ENCODE measurements around the gene GABPB1. TPM values are rescaled to one million over a fixed set of nuclear protein-coding genes. Genes with fewer than 3 reads are reported as not detected.

Gene GABPB1
- polyA plus RNA-seq, 1 of the 3 experiments (the other 2 are of a cell fraction) = 12.8 TPM

DNA sequence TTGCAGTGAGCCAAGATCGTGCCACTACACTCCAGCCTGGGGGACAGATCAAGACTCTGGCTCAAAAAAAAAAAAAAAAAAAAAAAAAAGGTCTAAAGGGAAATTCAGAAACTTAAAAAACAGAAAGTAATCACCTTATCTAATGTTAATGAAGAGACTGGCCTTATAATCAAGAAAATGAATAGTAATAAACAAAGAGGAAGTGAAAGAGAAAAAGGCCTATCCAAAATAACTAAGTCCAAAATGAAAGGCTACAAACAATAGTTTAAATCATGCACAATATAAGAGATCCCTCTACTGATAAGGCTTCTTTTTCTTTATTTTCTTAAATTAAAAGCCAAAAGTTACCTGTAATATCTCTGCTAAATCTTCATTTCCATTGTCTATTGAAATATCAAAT, 52.4 kb downstream of the GABPB1 start (continued):
- TF ChIP-seq, protein P1, sequence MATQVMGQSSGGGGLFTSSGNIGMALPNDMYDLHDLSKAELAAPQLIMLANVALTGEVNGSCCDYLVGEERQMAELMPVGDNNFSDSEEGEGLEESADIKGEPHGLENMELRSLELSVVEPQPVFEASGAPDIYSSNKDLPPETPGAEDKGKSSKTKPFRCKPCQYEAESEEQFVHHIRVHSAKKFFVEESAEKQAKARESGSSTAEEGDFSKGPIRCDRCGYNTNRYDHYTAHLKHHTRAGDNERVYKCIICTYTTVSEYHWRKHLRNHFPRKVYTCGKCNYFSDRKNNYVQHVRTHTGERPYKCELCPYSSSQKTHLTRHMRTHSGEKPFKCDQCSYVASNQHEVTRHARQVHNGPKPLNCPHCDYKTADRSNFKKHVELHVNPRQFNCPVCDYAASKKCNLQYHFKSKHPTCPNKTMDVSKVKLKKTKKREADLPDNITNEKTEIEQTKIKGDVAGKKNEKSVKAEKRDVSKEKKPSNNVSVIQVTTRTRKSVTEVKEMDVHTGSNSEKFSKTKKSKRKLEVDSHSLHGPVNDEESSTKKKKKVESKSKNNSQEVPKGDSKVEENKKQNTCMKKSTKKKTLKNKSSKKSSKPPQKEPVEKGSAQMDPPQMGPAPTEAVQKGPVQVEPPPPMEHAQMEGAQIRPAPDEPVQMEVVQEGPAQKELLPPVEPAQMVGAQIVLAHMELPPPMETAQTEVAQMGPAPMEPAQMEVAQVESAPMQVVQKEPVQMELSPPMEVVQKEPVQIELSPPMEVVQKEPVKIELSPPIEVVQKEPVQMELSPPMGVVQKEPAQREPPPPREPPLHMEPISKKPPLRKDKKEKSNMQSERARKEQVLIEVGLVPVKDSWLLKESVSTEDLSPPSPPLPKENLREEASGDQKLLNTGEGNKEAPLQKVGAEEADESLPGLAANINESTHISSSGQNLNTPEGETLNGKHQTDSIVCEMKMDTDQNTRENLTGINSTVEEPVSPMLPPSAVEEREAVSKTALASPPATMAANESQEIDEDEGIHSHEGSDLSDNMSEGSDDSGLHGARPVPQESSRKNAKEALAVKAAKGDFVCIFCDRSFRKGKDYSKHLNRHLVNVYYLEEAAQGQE (IDR thresholded peaks at IDR 0.05; ENCODE audit: low read depth, low read length) = no peak

DNA sequence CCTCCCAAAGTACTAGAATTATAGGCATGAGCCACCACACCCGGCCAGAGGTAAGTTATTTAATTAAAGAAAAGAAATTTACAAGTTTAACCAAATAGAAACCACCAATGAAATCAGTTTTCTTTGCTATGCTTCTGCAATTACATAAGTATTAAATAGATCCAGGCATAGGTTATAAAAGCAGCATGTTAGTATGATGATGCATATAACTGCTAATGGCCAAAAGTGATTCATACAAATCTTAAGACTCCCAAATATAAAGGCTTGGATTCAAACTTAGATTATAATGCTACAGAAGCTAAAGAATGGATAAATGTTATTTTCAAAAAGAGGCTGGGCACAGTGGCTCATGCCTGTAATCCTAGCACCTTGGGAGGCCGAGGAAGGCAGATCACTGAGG, 56.7 kb downstream of the GABPB1 start:
- WGBS (ENCODE audit: low lambda C conversion rate) = 85% methylated on average over 2 of the region's 2 CpGs
- no peak overlapping the region for H3K9ac ChIP-seq
- H3K27ac ChIP-seq (ENCODE audit: low read depth in 2 of 2, low read length in 1 of 2) = no peak overlapping the region
- H3K79me2 ChIP-seq (ENCODE audit: insufficient read depth) = no peaks in the 10 kb centered on the region
- H3K9me2 ChIP-seq = no peaks in the 10 kb centered on the region
- peaks cover 4% of the 10 kb centered on the region for H3F3A ChIP-seq (replicated peaks; ENCODE audit: insufficient read depth)
- H3K4me2 ChIP-seq = no peak overlapping the region
- H3K9me3 ChIP-seq = no peaks in the 10 kb centered on the region
- TF ChIP-seq GATA2 (CRISPR knock-in tag; IDR thresholded peaks at IDR 0.05) (no peak), GABPA (IDR thresholded peaks at IDR 0.05; ENCODE audit: low read depth) (no peak), RCOR1 (IDR thresholded peaks at IDR 0.05; ENCODE audit: low read length) (no peak), YY1 (IDR thresholded peaks at IDR 0.05; ENCODE audit: low read depth) (no peak), PBX3 (IDR thresholded peaks at IDR 0.05) (no peak), MEF2A (IDR thresholded peaks at IDR 0.05; ENCODE audit: borderline replicate concordance, low read depth) (no peak), SIN3A (IDR thresholded peaks at IDR 0.05; ENCODE audit: borderline replicate concordance, low read depth, low read length) (no peak), USF1 (IDR thresholded peaks at IDR 0.05; ENCODE audit: borderline replicate concordance, low read depth) (no peak), ZBTB33 (IDR thresholded peaks at IDR 0.05; ENCODE audit: borderline replicate concordance, low read depth) (no peak), TEAD4 (IDR thresholded peaks at IDR 0.05; ENCODE audit: borderline replicate concordance, insufficient read depth) (no peak), NRF1 (IDR thresholded peaks at IDR 0.05; ENCODE audit: low read depth, low read length) (no peak), POLR2AphosphoS5 (IDR thresholded peaks at IDR 0.05; ENCODE audit: low read depth, low read length) (no peak), RAD21 (IDR thresholded peaks at IDR 0.05; ENCODE audit: low read length) (no peak), TCF12 (IDR thresholded peaks at IDR 0.05) (no peak)
- TF ChIP-seq, protein P1 (IDR thresholded peaks at IDR 0.05; ENCODE audit: low read depth, low read length) = no peak
- no peak overlapping the region for H2AFZ ChIP-seq (ENCODE audit: low read depth)
- no peaks in the 10 kb centered on the region for H3K27me3 ChIP-seq (ENCODE audit: insufficient read depth)
- POLR2A ChIA-PET = no interaction called here
- DNase-seq = no peak
- CTCF ChIA-PET = no interaction called here
- peaks cover 5 to 34% of the 10 kb centered on the region in 2 experiments for H3K36me3 ChIP-seq (replicated peaks in 1 of 2; ENCODE audit: control insufficient read depth in 1 of 2, insufficient read depth in 2 of 2, low read length in 1 of 2)
- H4K20me1 ChIP-seq (ENCODE audit: insufficient read depth) = no peaks in the 10 kb centered on the region
- no peaks in the 10 kb centered on the region for H3K4me1 ChIP-seq (ENCODE audit: control insufficient read depth in 1 of 2, insufficient read depth in 2 of 2, low read depth in 1 of 2, low read length in 1 of 2)
- H3K4me3 ChIP-seq (ENCODE audit: low read depth in 2 of 2, low read length in 1 of 2) = no peak overlapping the region
